Suprapubic skin (tissue), 3 donors: Measurements from ENCODE around the gene CLEC16A.

Experiments
- CTCF ChIP-seq, 2 donors: fragments of 200-600 bp in 1 of 2; fragments of 450-650 bp in 1 of 2; sonication (generic) in 1 of 2; IDR thresholded peaks; one replicate each; pipeline ENCODE4 v1.5.1; 2016 to 2019; ENCODE audit warnings: antibody characterized with exemption in 2 of 2, mild to moderate bottlenecking in 1 of 2, moderate library complexity in 1 of 2
- POLR2AphosphoS5 ChIP-seq, 3 donors: sonication (generic); formaldehyde crosslinking; IDR thresholded peaks; one replicate each; pipeline ENCODE4 v1.6.1; 2017; ENCODE audit warnings: antibody characterized with exemption in 3 of 3

DNA sequence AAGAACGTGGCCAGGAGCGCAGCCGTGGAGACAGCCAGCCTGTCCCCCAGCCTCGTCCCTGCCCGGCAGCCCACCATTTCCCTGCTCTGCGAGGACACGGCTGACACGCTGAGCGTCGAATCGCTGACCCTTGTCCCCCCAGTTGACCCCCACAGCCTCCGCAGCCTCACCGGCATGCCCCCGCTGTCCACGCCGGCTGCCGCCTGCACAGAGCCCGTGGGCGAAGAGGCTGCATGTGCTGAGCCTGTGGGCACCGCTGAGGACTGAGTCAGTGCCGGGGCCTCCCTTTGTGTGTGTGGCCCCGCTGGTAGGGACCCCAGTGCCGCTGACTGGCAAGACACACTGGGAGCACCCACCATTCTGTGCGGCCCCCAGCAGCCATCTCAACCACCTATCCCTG, 234.1 kb downstream of the CLEC16A start:
- no peak for TF ChIP-seq POLR2AphosphoS5 (IDR thresholded peaks at IDR 0.05)
- no peak for TF ChIP-seq CTCF (IDR thresholded peaks at IDR 0.05)
